Mesothelial cell of epicardium (in vitro differentiated cells): ENCODE data around the gene RNF123. TPM values are rescaled to one million over a fixed set of nuclear protein-coding genes. Genes with fewer than 3 reads are reported as not detected.
"Not testable (repeated sequence)": the region's sequence is repeated elsewhere in the genome, so short reads cannot be mapped to it uniquely, and the experiment has no call there.

Source experiments
- DNase-seq, 2 experiments: peaks; one replicate each; pipeline ENCODE4 v3.0.0; 2021; ENCODE audit warnings: low spot score in 2 of 2; ENCODE audit not compliant: unreplicated experiment in 2 of 2
- H3K27ac Mint-ChIP-seq: 2 replicates; pipeline ENCODE4 v1.8.0; 2021; ENCODE audit warnings: mixed read lengths
- H3K27me3 Mint-ChIP-seq: 2 replicates; pipeline ENCODE4 v1.8.0; 2021; ENCODE audit warnings: low read depth, mixed read lengths
- H3K36me3 Mint-ChIP-seq: 2 replicates; pipeline ENCODE4 v1.8.0; 2021; ENCODE audit warnings: mixed read lengths
- H3K4me1 Mint-ChIP-seq: 2 replicates; pipeline ENCODE4 v1.8.0; 2021; ENCODE audit warnings: mixed read lengths
- H3K4me3 Mint-ChIP-seq: 2 replicates; pipeline ENCODE4 v1.8.0; 2021; ENCODE audit warnings: mild to moderate bottlenecking, moderate library complexity, mixed read lengths
- H3K9me3 Mint-ChIP-seq: 2 replicates; pipeline ENCODE4 v1.8.0; 2021; ENCODE audit warnings: mixed read lengths
- CTCF ChIP-seq: fragments of 200-600 bp; sonication (generic); IDR thresholded peaks from one replicate; pipeline ENCODE4 v1.5.0; 2021; ENCODE audit warnings: antibody characterized with exemption; ENCODE audit not compliant: unreplicated experiment
- total RNA-seq: library from RNA; stranded (reverse); gene quantifications from 3 replicates; pipeline ENCODE4 v1.2.1, GENCODE V29; 2021

Gene RNF123
- total RNA-seq, 1 donor from 2014 or later = 59.2 TPM

- no peak overlapping the region for H3K27ac Mint-ChIP-seq
- DNase-seq = no peak
- no peak overlapping the region for H3K4me3 Mint-ChIP-seq
- no peak for TF ChIP-seq CTCF
- no peaks in the 10 kb centered on the region for H3K4me1 Mint-ChIP-seq
- no peaks in the 10 kb centered on the region for H3K27me3 Mint-ChIP-seq
- peaks cover 33% of the 10 kb centered on the region for H3K36me3 Mint-ChIP-seq
- no peaks in the 10 kb centered on the region for H3K9me3 Mint-ChIP-seq
Observed at GRCh38 chr3:49740427-49740826, 51.1 kb downstream of the RNF123 start.

- TF ChIP-seq CTCF = no peak
- Mint-ChIP-seq H3K4me3 (no peak overlapping the region), H3K36me3 (peaks cover 18% of the 10 kb centered on the region), H3K9me3 (no peaks in the 10 kb centered on the region), H3K27ac (no peak overlapping the region), H3K4me1 (no peaks in the 10 kb centered on the region), H3K27me3 (no peaks in the 10 kb centered on the region)
- no peak for DNase-seq
Observed at GRCh38 chr3:49745986-49746385, 56.6 kb downstream of the RNF123 start.

GRCh38 chr3:49747792-49748480 lies 58.6 kb downstream of the RNF123 start:
- no peaks in the 10 kb centered on the region for H3K9me3 Mint-ChIP-seq
- no peaks in the 10 kb centered on the region for H3K27me3 Mint-ChIP-seq
- no peak for DNase-seq
- TF ChIP-seq CTCF = no peak
- no peak overlapping the region for H3K27ac Mint-ChIP-seq
- H3K4me3 Mint-ChIP-seq = no peak overlapping the region
- peaks cover under 1% of the 10 kb centered on the region for H3K4me1 Mint-ChIP-seq
- H3K36me3 Mint-ChIP-seq = peaks cover 18% of the 10 kb centered on the region

- H3K9me3 Mint-ChIP-seq, H3K4me3 Mint-ChIP-seq, H3K27me3 Mint-ChIP-seq, DNase-seq, H3K4me1 Mint-ChIP-seq: not testable (repeated sequence)
- H3K36me3 Mint-ChIP-seq = peaks cover 22% of the 10 kb centered on the region
- peak overlapping the region; percentile 4 for H3K27ac Mint-ChIP-seq
Observed at GRCh38 chr3:49748874-49749273, 59.5 kb downstream of the RNF123 start.

GRCh38 chr3:49750056-49750455 lies 60.7 kb downstream of the RNF123 start:
- H3K4me1 Mint-ChIP-seq = peaks cover 9% of the 10 kb centered on the region
- no peaks in the 10 kb centered on the region for H3K9me3 Mint-ChIP-seq
- no peak for TF ChIP-seq CTCF
- H3K36me3 Mint-ChIP-seq = peaks cover 14% of the 10 kb centered on the region
- H3K27ac Mint-ChIP-seq = no peak overlapping the region
- no peaks in the 10 kb centered on the region for H3K27me3 Mint-ChIP-seq
- DNase-seq = no peak
- no peak overlapping the region for H3K4me3 Mint-ChIP-seq

- no peak for TF ChIP-seq CTCF
- no peak overlapping the region for H3K27ac Mint-ChIP-seq
- DNase-seq = no peak
- no peak overlapping the region for H3K4me3 Mint-ChIP-seq
- no peaks in the 10 kb centered on the region for H3K9me3 Mint-ChIP-seq
- peaks cover 14% of the 10 kb centered on the region for H3K4me1 Mint-ChIP-seq
- peaks cover 11% of the 10 kb centered on the region for H3K36me3 Mint-ChIP-seq
- H3K27me3 Mint-ChIP-seq = no peaks in the 10 kb centered on the region
Observed at GRCh38 chr3:49751501-49751900, 62.1 kb downstream of the RNF123 start.
